Suprapubic skin (tissue), 4 donors: ENCODE measurements around the gene KCP. TPM values are rescaled to one million over a fixed set of nuclear protein-coding genes. Genes with fewer than 3 reads are reported as not detected.
A peak's percentile ranks its signal among the peaks of the same experiment; 100 is the strongest.

Source experiments
- DNase-seq, 2 donors: peaks; one replicate each; pipeline ENCODE4 v3.0.0-alpha.2; 2019; ENCODE audit warnings: low spot score in 2 of 2
- H3K27ac ChIP-seq: fragments of 200-600 bp; sonication (generic); one replicate; pipeline ENCODE4 v1.5.1; 2019
- H3K27me3 ChIP-seq: fragments of 200-600 bp; sonication (generic); one replicate; pipeline ENCODE4 v1.5.1; 2019
- H3K36me3 ChIP-seq: fragments of 200-600 bp; sonication (generic); one replicate; pipeline ENCODE4 v1.5.1; 2019
- H3K4me1 ChIP-seq: fragments of 200-600 bp; sonication (generic); one replicate; pipeline ENCODE4 v1.5.1; 2019
- H3K4me3 ChIP-seq: fragments of 200-600 bp; sonication (generic); one replicate; pipeline ENCODE4 v1.5.1; 2019; ENCODE audit warnings: mild to moderate bottlenecking
- H3K9me3 ChIP-seq: fragments of 200-600 bp; sonication (generic); one replicate; pipeline ENCODE4 v1.5.1; 2019
- EP300 ChIP-seq: sonication (generic); formaldehyde crosslinking; IDR thresholded peaks from one replicate; pipeline ENCODE4 v1.6.1; 2017; ENCODE audit warnings: antibody characterized with exemption
- POLR2A ChIP-seq, 2 donors: fragments of 450-650 bp; IDR thresholded peaks; one replicate each; pipeline ENCODE4 v1.6.1; 2017; ENCODE audit warnings: antibody characterized with exemption in 2 of 2, mild to moderate bottlenecking in 2 of 2, moderate library complexity in 2 of 2
- POLR2AphosphoS5 ChIP-seq, 3 donors: sonication (generic); formaldehyde crosslinking; IDR thresholded peaks; one replicate each; pipeline ENCODE4 v1.6.1; 2017; ENCODE audit warnings: antibody characterized with exemption in 3 of 3
- WGBS: methylation state at CpG from one replicate; pipeline ENCODE4 v1.1.5; 2018; 5-methylcytosine and 5-hydroxymethylcytosine counted together
- total RNA-seq, 4 donors: library from RNA; depleted of rRNA; stranded (reverse); fragments of >200 nt; gene quantifications; one replicate each; pipeline ENCODE4 v1.1.0, GENCODE V29; 2016
- TF ChIP-seq, protein P1 (sequence below), 2 donors: fragments of 200-600 bp in 1 of 2; fragments of 450-650 bp in 1 of 2; sonication (generic) in 1 of 2; IDR thresholded peaks; one replicate each; pipeline ENCODE4 v1.5.1; 2016 to 2019; ENCODE audit warnings: antibody characterized with exemption in 2 of 2, mild to moderate bottlenecking in 1 of 2, moderate library complexity in 1 of 2

KCP gene
- total RNA-seq, 4 donors from 2014 or later: 0.17 to 0.57 (median 0.36) TPM

DNA sequence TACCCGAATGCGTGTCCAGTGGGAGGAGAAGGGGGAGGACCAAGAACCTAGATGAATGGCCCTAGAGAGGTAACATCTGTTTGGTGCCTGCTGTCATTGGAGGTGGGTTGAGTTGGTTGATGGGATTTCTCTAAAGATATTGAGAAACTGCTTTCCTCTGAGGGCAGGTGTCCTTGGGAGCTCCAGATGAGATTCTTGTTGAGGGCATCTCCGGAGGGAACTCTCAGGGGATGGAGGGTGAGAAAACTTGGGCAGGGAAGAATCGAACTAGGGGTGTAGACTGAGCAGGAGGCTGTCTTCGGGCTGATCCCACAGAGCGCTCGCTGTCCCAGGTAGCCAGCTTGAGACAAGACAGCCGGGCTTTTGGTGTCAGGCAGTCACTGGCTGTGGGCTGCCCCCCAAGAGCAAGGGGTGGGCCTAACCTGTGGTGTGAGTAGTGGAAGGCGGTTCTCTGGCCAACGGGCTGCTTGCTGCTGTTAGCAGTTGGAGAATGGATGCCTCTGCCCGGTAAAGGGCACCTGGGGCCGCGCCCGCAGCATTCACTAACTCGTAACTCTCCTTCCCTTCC, 30.9 kb upstream of the KCP start:
- no peaks in the 10 kb centered on the region for H3K9me3 ChIP-seq
- H3K27ac ChIP-seq: no peak overlapping the region
- peaks cover 5% of the 10 kb centered on the region for H3K36me3 ChIP-seq
- peak in 1 of 2 donors; percentile 58 for DNase-seq
- 84% methylated on average over 12 of the region's 15 CpGs for WGBS
- peaks cover 13% of the 10 kb centered on the region for H3K27me3 ChIP-seq
- peaks cover 20% of the 10 kb centered on the region for H3K4me1 ChIP-seq
- TF ChIP-seq POLR2A (IDR thresholded peaks at IDR 0.05) (no peak), POLR2AphosphoS5 (IDR thresholded peaks at IDR 0.05) (no peak), EP300 (no peak)
- TF ChIP-seq, protein P1, sequence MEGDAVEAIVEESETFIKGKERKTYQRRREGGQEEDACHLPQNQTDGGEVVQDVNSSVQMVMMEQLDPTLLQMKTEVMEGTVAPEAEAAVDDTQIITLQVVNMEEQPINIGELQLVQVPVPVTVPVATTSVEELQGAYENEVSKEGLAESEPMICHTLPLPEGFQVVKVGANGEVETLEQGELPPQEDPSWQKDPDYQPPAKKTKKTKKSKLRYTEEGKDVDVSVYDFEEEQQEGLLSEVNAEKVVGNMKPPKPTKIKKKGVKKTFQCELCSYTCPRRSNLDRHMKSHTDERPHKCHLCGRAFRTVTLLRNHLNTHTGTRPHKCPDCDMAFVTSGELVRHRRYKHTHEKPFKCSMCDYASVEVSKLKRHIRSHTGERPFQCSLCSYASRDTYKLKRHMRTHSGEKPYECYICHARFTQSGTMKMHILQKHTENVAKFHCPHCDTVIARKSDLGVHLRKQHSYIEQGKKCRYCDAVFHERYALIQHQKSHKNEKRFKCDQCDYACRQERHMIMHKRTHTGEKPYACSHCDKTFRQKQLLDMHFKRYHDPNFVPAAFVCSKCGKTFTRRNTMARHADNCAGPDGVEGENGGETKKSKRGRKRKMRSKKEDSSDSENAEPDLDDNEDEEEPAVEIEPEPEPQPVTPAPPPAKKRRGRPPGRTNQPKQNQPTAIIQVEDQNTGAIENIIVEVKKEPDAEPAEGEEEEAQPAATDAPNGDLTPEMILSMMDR (IDR thresholded peaks at IDR 0.05): no peak
- no peak overlapping the region for H3K4me3 ChIP-seq

GRCh38 chr7:128940494-128941322, 30.2 kb upstream of the KCP start:
- Histone ChIP-seq H3K4me1 (peaks cover 20% of the 10 kb centered on the region), H3K4me3 (peak overlapping the region; percentile 72), H3K27ac (no peak overlapping the region), H3K9me3 (no peaks in the 10 kb centered on the region), H3K36me3 (no peaks in the 10 kb centered on the region), H3K27me3 (peaks cover 13% of the 10 kb centered on the region)
- TF ChIP-seq, protein P1 (IDR thresholded peaks at IDR 0.05): no peak
- TF ChIP-seq EP300 (no peak), POLR2A (IDR thresholded peaks at IDR 0.05) (no peak), POLR2AphosphoS5 (IDR thresholded peaks at IDR 0.05) (no peak)
- DNase-seq: peak in 1 of 2 donors; percentile 83
- 71% methylated on average over 16 of the region's 20 CpGs for WGBS

DNA sequence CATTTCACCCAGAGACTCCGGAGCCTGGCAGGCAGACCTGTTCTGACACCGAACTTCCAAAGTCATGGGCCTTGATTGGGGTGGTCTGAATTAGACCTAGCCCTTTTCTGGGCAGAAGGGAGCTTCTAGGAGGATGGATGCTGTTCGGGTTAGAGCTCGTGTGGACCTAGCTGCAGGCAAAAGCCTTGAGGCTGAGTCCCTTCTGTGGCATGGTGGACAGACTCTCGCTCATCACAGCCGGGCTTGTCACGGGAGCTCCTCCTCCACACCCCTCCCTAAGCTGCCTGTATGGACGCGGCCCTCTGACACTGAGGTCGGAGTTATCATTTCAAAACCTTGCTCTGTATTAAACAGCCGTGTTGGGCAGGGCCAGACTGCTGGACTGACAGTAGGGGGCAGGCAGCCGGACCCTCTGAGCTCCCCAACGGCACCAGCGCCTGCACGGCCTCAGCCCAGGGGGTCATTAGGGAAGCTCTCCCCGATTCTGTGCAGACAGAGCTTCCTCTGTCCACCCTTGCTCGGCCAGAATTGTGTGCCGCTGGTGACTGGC, 29.4 kb upstream of the KCP start:
- Histone ChIP-seq H3K4me1 (peaks cover 20% of the 10 kb centered on the region), H3K4me3 (peak overlapping the region; percentile 72), H3K27me3 (peaks cover 13% of the 10 kb centered on the region), H3K9me3 (no peaks in the 10 kb centered on the region), H3K27ac (no peak overlapping the region), H3K36me3 (no peaks in the 10 kb centered on the region)
- DNase-seq: peak in 1 of 2 donors; percentile 77
- no peak for TF ChIP-seq EP300
- TF ChIP-seq POLR2A (IDR thresholded peaks at IDR 0.05): no peak
- no peak for TF ChIP-seq POLR2AphosphoS5 (IDR thresholded peaks at IDR 0.05)
- TF ChIP-seq, protein P1 (IDR thresholded peaks at IDR 0.05): no peak
- 66% methylated on average over 13 of the region's 18 CpGs for WGBS

GRCh38 chr7:128939075-128939860, 28.8 kb upstream of the KCP start:
- DNase-seq: peak in 1 of 2 donors; percentile 73
- Histone ChIP-seq H3K36me3 (no peaks in the 10 kb centered on the region), H3K4me1 (peaks cover 20% of the 10 kb centered on the region), H3K4me3 (peak overlapping the region; percentile 72), H3K9me3 (no peaks in the 10 kb centered on the region), H3K27ac (no peak overlapping the region), H3K27me3 (peaks cover 13% of the 10 kb centered on the region)
- TF ChIP-seq EP300 (no peak), POLR2A (IDR thresholded peaks at IDR 0.05) (no peak), POLR2AphosphoS5 (IDR thresholded peaks at IDR 0.05) (no peak)
- TF ChIP-seq, protein P1 (IDR thresholded peaks at IDR 0.05): no peak
- WGBS: 92% methylated on average over 3 of the region's 7 CpGs
